Measurements from ENCODE around the gene DDX39B. TPM values are rescaled to one million over a fixed set of nuclear protein-coding genes. Genes with fewer than 3 reads are reported as not detected.

Gene DDX39B
- total RNA-seq, 2 donors from 2014 or later = 198 to 217 TPM

DNA sequence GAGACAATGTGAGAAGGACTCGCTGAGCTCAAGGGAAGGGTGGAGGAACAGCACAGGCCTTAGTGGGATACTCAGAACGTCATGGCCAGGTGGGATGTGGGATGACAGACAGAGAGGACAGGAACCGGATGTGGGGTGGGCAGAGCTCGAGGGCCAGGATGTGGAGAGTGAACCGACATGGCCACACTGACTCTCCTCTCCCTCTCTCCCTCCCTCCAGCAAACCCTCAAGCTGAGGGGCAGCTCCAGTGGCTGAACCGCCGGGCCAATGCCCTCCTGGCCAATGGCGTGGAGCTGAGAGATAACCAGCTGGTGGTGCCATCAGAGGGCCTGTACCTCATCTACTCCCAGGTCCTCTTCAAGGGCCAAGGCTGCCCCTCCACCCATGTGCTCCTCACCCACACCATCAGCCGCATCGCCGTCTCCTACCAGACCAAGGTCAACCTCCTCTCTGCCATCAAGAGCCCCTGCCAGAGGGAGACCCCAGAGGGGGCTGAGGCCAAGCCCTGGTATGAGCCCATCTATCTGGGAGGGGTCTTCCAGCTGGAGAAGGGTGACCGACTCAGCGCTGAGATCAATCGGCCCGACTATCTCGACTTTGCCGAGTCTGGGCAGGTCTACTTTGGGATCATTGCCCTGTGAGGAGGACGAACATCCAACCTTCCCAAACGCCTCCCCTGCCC lies 35.2 kb upstream of the DDX39B start:
- TF ChIP-seq, protein P1, sequence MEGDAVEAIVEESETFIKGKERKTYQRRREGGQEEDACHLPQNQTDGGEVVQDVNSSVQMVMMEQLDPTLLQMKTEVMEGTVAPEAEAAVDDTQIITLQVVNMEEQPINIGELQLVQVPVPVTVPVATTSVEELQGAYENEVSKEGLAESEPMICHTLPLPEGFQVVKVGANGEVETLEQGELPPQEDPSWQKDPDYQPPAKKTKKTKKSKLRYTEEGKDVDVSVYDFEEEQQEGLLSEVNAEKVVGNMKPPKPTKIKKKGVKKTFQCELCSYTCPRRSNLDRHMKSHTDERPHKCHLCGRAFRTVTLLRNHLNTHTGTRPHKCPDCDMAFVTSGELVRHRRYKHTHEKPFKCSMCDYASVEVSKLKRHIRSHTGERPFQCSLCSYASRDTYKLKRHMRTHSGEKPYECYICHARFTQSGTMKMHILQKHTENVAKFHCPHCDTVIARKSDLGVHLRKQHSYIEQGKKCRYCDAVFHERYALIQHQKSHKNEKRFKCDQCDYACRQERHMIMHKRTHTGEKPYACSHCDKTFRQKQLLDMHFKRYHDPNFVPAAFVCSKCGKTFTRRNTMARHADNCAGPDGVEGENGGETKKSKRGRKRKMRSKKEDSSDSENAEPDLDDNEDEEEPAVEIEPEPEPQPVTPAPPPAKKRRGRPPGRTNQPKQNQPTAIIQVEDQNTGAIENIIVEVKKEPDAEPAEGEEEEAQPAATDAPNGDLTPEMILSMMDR (IDR thresholded peaks at IDR 0.05) = no peak
- Histone ChIP-seq H3K27ac (no peak overlapping the region), H3K27me3 (replicated peaks; ENCODE audit: insufficient read depth) (no peaks in the 10 kb centered on the region), H3K9me3 (no peaks in the 10 kb centered on the region), H3K4me1 (ENCODE audit: control insufficient read depth in 1 of 2, low read depth in 2 of 2) (peaks cover 3 to 12% of the 10 kb centered on the region in 2 donors), H3K36me3 (no peaks in the 10 kb centered on the region), H3K4me3 (peak overlapping the region; percentile 67)
- no peak for ATAC-seq (ENCODE audit: insufficient number of reproducible peaks, low FRiP score, low read depth)
- DNase-seq (ENCODE audit: low spot score) = no peak

DNA sequence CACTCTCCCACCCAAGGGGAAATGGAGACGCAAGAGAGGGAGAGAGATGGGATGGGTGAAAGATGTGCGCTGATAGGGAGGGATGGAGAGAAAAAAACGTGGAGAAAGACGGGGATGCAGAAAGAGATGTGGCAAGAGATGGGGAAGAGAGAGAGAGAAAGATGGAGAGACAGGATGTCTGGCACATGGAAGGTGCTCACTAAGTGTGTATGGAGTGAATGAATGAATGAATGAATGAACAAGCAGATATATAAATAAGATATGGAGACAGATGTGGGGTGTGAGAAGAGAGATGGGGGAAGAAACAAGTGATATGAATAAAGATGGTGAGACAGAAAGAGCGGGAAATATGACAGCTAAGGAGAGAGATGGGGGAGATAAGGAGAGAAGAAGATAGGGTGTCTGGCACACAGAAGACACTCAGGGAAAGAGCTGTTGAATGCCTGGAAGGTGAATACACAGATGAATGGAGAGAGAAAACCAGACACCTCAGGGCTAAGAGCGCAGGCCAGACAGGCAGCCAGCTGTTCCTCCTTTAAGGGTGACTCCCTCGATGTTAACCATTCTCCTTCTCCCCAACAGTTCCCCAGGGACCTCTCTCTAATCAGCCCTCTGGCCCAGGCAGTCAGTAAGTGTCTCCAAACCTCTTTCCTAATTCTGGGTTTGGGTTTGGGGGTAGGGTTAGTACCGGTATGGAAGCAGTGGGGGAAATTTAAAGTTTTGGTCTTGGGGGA lies 34.3 kb upstream of the DDX39B start:
- peak overlapping the region; percentile 67 for H3K4me3 ChIP-seq
- H3K27ac ChIP-seq = peak overlapping the region in 1 of 2 donors; percentile 38
- no peaks in the 10 kb centered on the region for H3K27me3 ChIP-seq (replicated peaks; ENCODE audit: insufficient read depth)
- no peaks in the 10 kb centered on the region for H3K9me3 ChIP-seq
- DNase-seq (ENCODE audit: low spot score) = no peak
- ATAC-seq (ENCODE audit: insufficient number of reproducible peaks, low FRiP score, low read depth) = no peak
- H3K4me1 ChIP-seq (ENCODE audit: control insufficient read depth in 1 of 2, low read depth in 2 of 2) = peaks cover 3 to 5% of the 10 kb centered on the region in 2 donors
- TF ChIP-seq, protein P1 (IDR thresholded peaks at IDR 0.05) = no peak
- H3K36me3 ChIP-seq = no peaks in the 10 kb centered on the region

DNA sequence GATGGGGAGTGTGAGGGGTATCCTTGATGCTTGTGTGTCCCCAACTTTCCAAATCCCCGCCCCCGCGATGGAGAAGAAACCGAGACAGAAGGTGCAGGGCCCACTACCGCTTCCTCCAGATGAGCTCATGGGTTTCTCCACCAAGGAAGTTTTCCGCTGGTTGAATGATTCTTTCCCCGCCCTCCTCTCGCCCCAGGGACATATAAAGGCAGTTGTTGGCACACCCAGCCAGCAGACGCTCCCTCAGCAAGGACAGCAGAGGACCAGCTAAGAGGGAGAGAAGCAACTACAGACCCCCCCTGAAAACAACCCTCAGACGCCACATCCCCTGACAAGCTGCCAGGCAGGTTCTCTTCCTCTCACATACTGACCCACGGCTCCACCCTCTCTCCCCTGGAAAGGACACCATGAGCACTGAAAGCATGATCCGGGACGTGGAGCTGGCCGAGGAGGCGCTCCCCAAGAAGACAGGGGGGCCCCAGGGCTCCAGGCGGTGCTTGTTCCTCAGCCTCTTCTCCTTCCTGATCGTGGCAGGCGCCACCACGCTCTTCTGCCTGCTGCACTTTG lies 33.6 kb upstream of the DDX39B start, which contains the start of gene TNF:
TNF (plus strand) TSS at position 231 of the 567 bp plus-strand sequence; CDS start at position 408, 177 bp downstream.
- ATAC-seq (ENCODE audit: insufficient number of reproducible peaks, low FRiP score, low read depth) (no peak), DNase-seq (ENCODE audit: low spot score) (no peak)
- TF ChIP-seq, protein P1 (IDR thresholded peaks at IDR 0.05) = no peak
- Histone ChIP-seq H3K36me3 (no peaks in the 10 kb centered on the region), H3K4me3 (peak within 1 kb of the TSS; percentile 67), H3K9me3 (no peaks in the 10 kb centered on the region), H3K27ac (peak within 1 kb of the TSS in 1 of 2 donors; percentile 38), H3K27me3 (replicated peaks; ENCODE audit: insufficient read depth) (no peaks in the 10 kb centered on the region), H3K4me1 (ENCODE audit: control insufficient read depth in 1 of 2, low read depth in 2 of 2) (peaks cover under 1 to 1% of the 10 kb centered on the region in 2 donors)

DNA sequence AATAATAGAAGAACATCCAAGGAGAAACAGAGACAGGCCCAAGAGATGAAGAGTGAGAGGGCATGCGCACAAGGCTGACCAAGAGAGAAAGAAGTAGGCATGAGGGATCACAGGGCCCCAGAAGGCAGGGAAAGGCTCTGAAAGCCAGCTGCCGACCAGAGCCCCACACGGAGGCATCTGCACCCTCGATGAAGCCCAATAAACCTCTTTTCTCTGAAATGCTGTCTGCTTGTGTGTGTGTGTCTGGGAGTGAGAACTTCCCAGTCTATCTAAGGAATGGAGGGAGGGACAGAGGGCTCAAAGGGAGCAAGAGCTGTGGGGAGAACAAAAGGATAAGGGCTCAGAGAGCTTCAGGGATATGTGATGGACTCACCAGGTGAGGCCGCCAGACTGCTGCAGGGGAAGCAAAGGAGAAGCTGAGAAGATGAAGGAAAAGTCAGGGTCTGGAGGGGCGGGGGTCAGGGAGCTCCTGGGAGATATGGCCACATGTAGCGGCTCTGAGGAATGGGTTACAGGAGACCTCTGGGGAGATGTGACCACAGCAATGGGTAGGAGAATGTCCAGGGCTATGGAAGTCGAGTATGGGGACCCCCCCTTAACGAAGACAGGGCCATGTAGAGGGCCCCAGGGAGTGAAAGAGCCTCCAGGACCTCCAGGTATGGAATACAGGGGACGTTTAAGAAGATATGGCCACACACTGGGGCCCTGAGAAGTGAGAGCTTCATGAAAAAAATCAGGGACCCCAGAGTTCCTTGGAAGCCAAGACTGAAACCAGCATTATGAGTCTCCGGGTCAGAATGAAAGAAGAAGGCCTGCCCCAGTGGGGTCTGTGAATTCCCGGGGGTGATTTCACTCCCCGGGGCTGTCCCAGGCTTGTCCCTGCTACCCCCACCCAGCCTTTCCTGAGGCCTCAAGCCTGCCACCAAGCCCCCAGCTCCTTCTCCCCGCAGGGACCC lies 32.6 kb upstream of the DDX39B start:
- ATAC-seq (ENCODE audit: insufficient number of reproducible peaks, low FRiP score, low read depth) = no peak
- no peak for DNase-seq (ENCODE audit: low spot score)
- H3K36me3 ChIP-seq = no peaks in the 10 kb centered on the region
- TF ChIP-seq, protein P1 (IDR thresholded peaks at IDR 0.05) = no peak
- H3K4me1 ChIP-seq (ENCODE audit: control insufficient read depth in 1 of 2, low read depth in 2 of 2) = no peaks in the 10 kb centered on the region
- no peaks in the 10 kb centered on the region for H3K27me3 ChIP-seq (replicated peaks; ENCODE audit: insufficient read depth)
- no peaks in the 10 kb centered on the region for H3K9me3 ChIP-seq
- no peak overlapping the region for H3K4me3 ChIP-seq
- H3K27ac ChIP-seq = no peak overlapping the region
